T-helper 1 cell treated with Interleukin-12 subunit alpha and Interleukin-12 subunit beta and Interleukin-4 antibody, amounts not matched to agents 30 μg/mL and 1 μg/mL, for 36 hours (primary cell): Measurements from ENCODE around the gene C1QC.

Source experiments
- H3K27ac Mint-ChIP-seq: one replicate; pipeline ENCODE4 v1.8.0; 2021; ENCODE audit warnings: mild to moderate bottlenecking, mixed read lengths
- H3K27me3 Mint-ChIP-seq: one replicate; pipeline ENCODE4 v1.8.0; 2021; ENCODE audit warnings: low read depth, mixed read lengths
- H3K36me3 Mint-ChIP-seq: one replicate; pipeline ENCODE4 v1.8.0; 2021; ENCODE audit warnings: low read depth, mixed read lengths
- H3K4me1 Mint-ChIP-seq: one replicate; pipeline ENCODE4 v1.8.0; 2021; ENCODE audit warnings: low read depth, mixed read lengths
- H3K4me3 Mint-ChIP-seq: one replicate; pipeline ENCODE4 v1.8.0; 2021; ENCODE audit warnings: mild to moderate bottlenecking, moderate library complexity, mixed read lengths
- H3K9me3 Mint-ChIP-seq: one replicate; pipeline ENCODE4 v1.8.0; 2021; ENCODE audit warnings: mixed read lengths

C1QC gene

DNA sequence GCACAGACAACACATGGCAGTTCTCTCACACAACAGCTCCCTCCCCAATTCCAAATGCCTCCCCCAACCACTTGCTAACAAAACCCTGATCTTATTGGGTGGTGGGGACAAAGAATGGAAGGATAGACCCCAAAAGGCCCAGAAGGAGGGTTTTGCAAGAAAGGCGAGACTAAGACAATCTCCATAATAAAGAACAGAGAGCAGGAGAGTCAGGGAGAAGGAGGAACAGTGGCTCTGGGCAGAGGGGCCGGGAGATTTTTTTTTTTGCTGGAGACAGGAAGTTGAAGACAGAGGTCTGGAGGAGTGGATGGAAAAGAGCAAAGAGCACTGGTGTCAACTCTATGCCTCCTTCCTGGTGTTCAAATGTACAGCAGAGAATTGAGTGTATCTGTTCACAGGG is 13.5 kb upstream of the C1QC start:
- peaks cover 19% of the 10 kb centered on the region for H3K27me3 Mint-ChIP-seq
- no peaks in the 10 kb centered on the region for H3K36me3 Mint-ChIP-seq
- no peak overlapping the region for H3K27ac Mint-ChIP-seq
- no peak overlapping the region for H3K4me3 Mint-ChIP-seq
- no peaks in the 10 kb centered on the region for H3K4me1 Mint-ChIP-seq
- no peaks in the 10 kb centered on the region for H3K9me3 Mint-ChIP-seq

DNA sequence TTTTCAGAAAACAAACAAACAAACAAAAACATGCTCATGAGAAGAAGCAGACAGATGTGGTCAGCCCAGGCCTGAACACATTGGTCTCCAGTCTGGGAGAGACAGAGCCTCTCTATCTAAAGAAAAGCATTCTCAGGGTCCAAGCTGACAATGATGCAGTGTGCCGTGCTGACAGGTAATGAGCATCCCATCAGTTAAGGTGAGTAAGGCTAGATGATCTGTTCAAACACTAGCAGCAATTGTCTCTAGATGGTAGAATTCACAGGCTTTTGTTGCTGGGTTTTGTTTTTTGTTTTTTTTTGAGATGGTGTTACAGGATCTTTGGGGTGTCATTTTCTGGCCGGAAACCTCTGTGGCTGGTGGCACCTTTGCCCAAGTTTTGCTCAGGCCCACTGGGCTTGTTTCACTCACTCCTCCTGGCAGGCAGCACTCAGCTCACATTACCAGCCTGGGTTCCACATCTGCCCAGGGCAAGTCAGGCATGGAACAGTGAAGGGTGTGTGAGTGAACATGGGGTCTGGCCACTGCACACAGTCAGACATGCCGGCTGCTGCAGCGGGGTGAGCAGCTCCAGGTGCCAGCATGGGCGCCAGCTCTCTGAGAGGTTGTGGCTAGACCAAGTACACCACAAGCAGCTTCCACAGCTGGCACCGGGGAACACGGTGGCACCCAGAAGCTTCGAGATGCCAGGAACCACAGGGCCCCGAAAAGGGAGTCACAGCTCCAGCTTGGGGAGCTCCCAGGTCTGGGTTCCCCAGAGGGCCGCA is 9.6 kb upstream of the C1QC start:
- H3K4me1 Mint-ChIP-seq = no peaks in the 10 kb centered on the region
- H3K36me3 Mint-ChIP-seq = no peaks in the 10 kb centered on the region
- no peak overlapping the region for H3K27ac Mint-ChIP-seq
- H3K9me3 Mint-ChIP-seq = no peaks in the 10 kb centered on the region
- peaks cover 14% of the 10 kb centered on the region for H3K27me3 Mint-ChIP-seq
- H3K4me3 Mint-ChIP-seq = no peak overlapping the region

DNA sequence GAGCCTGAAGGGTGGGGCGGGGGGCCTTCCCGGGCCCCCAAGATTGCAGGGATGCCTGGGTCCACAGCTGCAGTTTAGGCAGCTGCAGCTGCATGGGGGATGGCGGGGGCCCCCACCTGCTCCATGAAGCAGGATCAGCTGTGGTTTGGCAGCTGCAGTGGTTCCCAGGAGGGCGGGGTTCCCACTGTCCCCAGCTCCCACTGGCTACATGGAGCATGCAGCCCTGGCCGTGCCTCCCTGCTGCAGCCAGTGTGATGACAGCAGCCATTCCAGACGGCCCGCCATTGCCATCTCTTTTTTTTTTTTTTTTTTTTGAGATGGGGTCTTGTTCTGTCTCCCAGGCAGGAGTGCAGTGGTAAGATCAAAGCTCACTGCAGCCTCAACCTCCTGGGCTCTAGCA is 8.0 kb upstream of the C1QC start:
- Mint-ChIP-seq H3K4me3 (no peak overlapping the region), H3K36me3 (no peaks in the 10 kb centered on the region), H3K4me1 (no peaks in the 10 kb centered on the region), H3K27ac (no peak overlapping the region), H3K27me3 (peaks cover 4% of the 10 kb centered on the region), H3K9me3 (no peaks in the 10 kb centered on the region)

DNA sequence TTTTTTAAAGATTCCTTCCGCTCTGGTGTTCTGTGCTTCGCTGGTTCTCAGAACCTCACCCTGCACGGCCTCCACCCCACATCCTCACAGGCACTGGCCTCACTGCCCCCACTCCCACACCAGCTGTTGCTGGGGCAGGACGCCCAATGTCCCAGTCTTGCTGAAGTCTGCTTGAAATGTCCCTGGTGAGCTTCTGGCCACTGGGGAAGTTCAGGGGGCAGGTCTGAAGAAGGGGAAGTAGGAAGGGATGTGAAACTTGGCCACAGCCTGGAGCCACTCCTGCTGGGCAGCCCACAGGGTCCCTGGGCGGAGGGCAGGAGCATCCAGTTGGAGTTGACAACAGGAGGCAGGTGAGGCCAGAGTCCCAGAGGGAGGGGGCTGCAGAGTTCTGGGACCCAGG is 7.1 kb upstream of the C1QC start, which contains the start of gene C1QA:
Gene C1QA (plus strand): TSS at position 276 of the 400 bp plus-strand sequence. CDS start 989 bp downstream, outside the sequence.
- peaks cover 4% of the 10 kb centered on the region for H3K27me3 Mint-ChIP-seq
- no peaks in the 10 kb centered on the region for H3K4me1 Mint-ChIP-seq
- H3K9me3 Mint-ChIP-seq = no peaks in the 10 kb centered on the region
- no peak within 1 kb of the TSS for H3K27ac Mint-ChIP-seq
- H3K36me3 Mint-ChIP-seq = no peaks in the 10 kb centered on the region
- no peak within 1 kb of the TSS for H3K4me3 Mint-ChIP-seq

DNA sequence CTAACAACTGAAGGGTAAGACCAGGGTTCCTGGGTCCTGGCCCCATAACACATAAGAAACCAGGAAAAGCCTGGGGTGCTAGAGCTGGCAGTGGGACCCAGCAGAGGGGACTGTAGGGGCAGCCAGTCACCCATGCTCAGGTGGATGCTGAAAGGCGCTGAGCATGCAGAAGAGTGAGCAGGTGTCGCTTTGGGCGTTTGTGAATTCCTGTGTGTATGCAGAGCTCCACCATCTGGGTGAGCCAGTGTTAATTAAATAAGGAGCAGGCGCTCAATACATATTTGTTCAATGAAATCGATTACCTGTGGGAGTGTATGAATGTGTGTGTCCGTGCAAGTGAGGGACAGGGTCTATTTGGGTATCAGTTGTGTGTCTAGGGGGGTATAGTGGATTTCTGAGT is 6.5 kb upstream of the C1QC start:
- Mint-ChIP-seq H3K36me3 (no peaks in the 10 kb centered on the region), H3K9me3 (no peaks in the 10 kb centered on the region), H3K27ac (no peak overlapping the region), H3K27me3 (peaks cover 4% of the 10 kb centered on the region), H3K4me3 (no peak overlapping the region), H3K4me1 (no peaks in the 10 kb centered on the region)

GRCh38 chr1:22637907-22638445 is 5.5 kb upstream of the C1QC start:
- Mint-ChIP-seq H3K27me3 (peaks cover 4% of the 10 kb centered on the region), H3K27ac (no peak overlapping the region), H3K36me3 (no peaks in the 10 kb centered on the region), H3K9me3 (no peaks in the 10 kb centered on the region), H3K4me3 (no peak overlapping the region), H3K4me1 (no peaks in the 10 kb centered on the region)

DNA sequence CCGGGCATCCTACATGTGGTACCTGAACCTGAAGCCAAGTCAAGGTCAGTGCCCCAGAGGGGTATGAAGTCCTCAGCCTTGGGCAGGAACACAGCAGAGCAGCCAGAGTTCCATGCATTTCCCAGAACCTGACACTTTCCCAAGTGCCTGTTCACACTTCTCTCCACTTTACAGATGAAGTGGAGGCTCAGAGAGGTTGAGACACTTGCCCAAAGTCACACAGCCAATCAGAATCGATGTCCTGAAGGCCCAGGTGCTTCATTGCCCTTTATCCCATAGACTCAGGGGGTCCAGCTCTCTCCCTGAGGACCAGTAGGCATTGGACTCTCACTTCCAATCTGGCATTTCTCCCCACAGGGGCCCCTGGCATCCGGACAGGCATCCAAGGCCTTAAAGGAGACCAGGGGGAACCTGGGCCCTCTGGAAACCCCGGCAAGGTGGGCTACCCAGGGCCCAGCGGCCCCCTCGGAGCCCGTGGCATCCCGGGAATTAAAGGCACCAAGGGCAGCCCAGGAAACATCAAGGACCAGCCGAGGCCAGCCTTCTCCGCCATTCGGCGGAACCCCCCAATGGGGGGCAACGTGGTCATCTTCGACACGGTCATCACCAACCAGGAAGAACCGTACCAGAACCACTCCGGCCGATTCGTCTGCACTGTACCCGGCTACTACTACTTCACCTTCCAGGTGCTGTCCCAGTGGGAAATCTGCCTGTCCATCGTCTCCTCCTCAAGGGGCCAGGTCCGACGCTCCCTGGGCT is 4.8 kb upstream of the C1QC start:
- no peaks in the 10 kb centered on the region for H3K4me1 Mint-ChIP-seq
- H3K27me3 Mint-ChIP-seq = peaks cover under 1% of the 10 kb centered on the region
- H3K9me3 Mint-ChIP-seq = no peaks in the 10 kb centered on the region
- H3K36me3 Mint-ChIP-seq = no peaks in the 10 kb centered on the region
- H3K4me3 Mint-ChIP-seq = no peak overlapping the region
- H3K27ac Mint-ChIP-seq = no peak overlapping the region

DNA sequence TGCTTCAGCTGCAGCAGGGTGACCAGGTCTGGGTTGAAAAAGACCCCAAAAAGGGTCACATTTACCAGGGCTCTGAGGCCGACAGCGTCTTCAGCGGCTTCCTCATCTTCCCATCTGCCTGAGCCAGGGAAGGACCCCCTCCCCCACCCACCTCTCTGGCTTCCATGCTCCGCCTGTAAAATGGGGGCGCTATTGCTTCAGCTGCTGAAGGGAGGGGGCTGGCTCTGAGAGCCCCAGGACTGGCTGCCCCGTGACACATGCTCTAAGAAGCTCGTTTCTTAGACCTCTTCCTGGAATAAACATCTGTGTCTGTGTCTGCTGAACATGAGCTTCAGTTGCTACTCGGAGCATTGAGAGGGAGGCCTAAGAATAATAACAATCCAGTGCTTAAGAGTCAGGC is 4.1 kb upstream of the C1QC start:
- H3K36me3 Mint-ChIP-seq = no peaks in the 10 kb centered on the region
- no peaks in the 10 kb centered on the region for H3K9me3 Mint-ChIP-seq

DNA sequence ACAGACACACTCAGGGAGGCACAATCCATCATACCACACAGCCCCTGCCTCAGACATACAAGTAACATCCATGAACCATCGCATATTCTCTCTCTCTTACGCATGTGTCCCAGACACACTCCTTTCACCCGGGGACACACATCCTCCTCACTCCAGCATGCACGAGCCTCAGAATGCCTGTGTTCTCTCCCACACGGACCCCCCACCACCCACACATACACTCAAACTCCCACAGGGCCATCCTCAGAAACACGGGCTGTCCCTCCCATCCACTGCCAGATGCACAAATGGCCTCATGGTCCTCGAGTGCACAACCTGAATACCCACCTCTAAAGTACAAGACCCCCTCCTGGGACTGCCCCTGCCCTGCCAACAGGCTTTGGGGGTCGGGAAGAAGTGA is 2.2 kb upstream of the C1QC start:
- no peak overlapping the region for H3K4me3 Mint-ChIP-seq
- no peak overlapping the region for H3K27ac Mint-ChIP-seq
- no peaks in the 10 kb centered on the region for H3K36me3 Mint-ChIP-seq
- no peaks in the 10 kb centered on the region for H3K27me3 Mint-ChIP-seq
- H3K9me3 Mint-ChIP-seq = no peaks in the 10 kb centered on the region
- no peaks in the 10 kb centered on the region for H3K4me1 Mint-ChIP-seq

More for the DNA sequence above, 4.1 kb upstream of the C1QC start:
- H3K27me3 Mint-ChIP-seq = no peaks in the 10 kb centered on the region
- no peaks in the 10 kb centered on the region for H3K4me1 Mint-ChIP-seq
- no peak overlapping the region for H3K27ac Mint-ChIP-seq
- no peak overlapping the region for H3K4me3 Mint-ChIP-seq

DNA sequence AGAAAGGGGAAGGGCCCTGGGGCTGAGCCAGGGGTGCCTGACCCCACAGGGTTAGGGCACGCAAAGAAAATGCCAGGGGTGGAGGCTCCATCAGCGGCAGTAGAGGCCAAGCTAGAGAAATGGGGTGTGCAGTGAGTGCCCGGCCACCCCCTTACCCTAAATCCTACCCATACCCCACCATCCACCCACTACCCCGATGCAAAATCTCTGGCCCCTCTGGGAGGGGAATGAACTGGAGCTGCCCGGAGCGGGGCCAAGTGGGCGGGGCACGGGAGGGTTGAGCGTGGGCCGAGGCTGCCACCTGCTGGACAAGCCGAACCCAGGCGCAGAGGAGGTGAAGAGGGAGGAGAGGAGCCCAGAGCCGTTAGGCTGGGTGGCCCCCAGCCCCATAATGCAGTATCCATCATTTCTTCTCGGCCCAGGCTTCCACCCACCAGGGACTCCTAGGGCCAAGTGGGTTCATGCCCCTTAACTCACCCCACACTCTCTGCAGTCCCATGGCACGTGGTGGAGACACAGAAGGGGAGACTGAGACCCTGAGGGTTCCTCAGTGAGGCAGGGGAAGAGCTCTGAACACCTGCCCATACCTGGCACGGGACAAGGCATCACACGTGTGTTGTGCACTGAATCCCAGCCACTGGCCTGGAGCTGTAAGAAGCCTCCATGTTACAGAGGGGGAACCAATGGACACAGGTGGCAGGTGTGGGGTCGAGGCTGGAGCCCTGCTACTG is 1.4 kb upstream of the C1QC start:
- no peak overlapping the region for H3K4me3 Mint-ChIP-seq
- H3K4me1 Mint-ChIP-seq = no peaks in the 10 kb centered on the region
- H3K9me3 Mint-ChIP-seq = no peaks in the 10 kb centered on the region
- no peak overlapping the region for H3K27ac Mint-ChIP-seq
- no peaks in the 10 kb centered on the region for H3K36me3 Mint-ChIP-seq
- no peaks in the 10 kb centered on the region for H3K27me3 Mint-ChIP-seq

DNA sequence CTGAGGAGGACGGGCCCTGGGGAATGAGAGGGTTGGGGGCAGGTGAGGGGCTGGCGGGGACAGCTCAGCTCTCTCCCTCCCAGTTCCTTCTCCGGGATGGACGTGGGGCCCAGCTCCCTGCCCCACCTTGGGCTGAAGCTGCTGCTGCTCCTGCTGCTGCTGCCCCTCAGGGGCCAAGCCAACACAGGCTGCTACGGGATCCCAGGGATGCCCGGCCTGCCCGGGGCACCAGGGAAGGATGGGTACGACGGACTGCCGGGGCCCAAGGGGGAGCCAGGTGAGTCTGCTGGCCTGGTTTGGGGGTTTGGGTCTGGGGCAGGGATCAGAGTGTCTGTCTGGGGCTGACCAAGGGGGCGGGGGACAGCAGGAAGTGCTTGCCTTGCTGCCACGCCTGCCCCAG is 495 bp downstream of the C1QC start:
- no peak overlapping the region for H3K27ac Mint-ChIP-seq
- H3K36me3 Mint-ChIP-seq = no peaks in the 10 kb centered on the region
- H3K9me3 Mint-ChIP-seq = no peaks in the 10 kb centered on the region
- H3K4me3 Mint-ChIP-seq = no peak overlapping the region
- no peaks in the 10 kb centered on the region for H3K4me1 Mint-ChIP-seq
- no peaks in the 10 kb centered on the region for H3K27me3 Mint-ChIP-seq

- no peak overlapping the region for H3K4me3 Mint-ChIP-seq
- no peaks in the 10 kb centered on the region for H3K36me3 Mint-ChIP-seq
- H3K27me3 Mint-ChIP-seq = no peaks in the 10 kb centered on the region
- no peaks in the 10 kb centered on the region for H3K4me1 Mint-ChIP-seq
- H3K27ac Mint-ChIP-seq = no peak overlapping the region
- no peaks in the 10 kb centered on the region for H3K9me3 Mint-ChIP-seq
These were observed 2.5 kb downstream of the C1QC start for GRCh38 chr1:22645931-22646330.

DNA sequence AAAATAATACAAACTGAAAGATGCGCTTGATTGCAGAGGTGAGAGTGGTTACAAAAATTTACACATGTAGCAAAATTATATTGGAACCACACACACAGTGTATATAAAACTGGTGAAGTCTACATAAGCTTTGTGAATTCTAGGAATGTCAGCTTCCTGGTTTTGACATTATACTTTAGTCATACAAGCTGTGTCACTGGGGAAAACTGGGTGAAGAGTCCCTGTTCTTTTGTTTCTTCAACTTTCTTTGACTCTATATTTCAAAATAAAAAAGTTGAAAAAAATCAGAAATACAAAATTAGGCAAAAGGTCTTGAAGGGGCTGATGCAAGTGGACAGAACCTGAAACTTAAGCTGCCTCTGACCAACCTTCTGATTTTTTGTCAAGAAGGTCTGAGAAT is 3.0 kb downstream of the C1QC start:
- no peak overlapping the region for H3K4me3 Mint-ChIP-seq
- H3K4me1 Mint-ChIP-seq = no peaks in the 10 kb centered on the region
- no peaks in the 10 kb centered on the region for H3K36me3 Mint-ChIP-seq
- H3K27ac Mint-ChIP-seq = no peak overlapping the region
- H3K27me3 Mint-ChIP-seq = no peaks in the 10 kb centered on the region
- H3K9me3 Mint-ChIP-seq = no peaks in the 10 kb centered on the region

- Mint-ChIP-seq H3K4me1 (no peaks in the 10 kb centered on the region), H3K9me3 (no peaks in the 10 kb centered on the region), H3K36me3 (no peaks in the 10 kb centered on the region), H3K4me3 (no peak overlapping the region), H3K27ac (no peak overlapping the region), H3K27me3 (no peaks in the 10 kb centered on the region)
These were observed 6.8 kb downstream of the C1QC start for GRCh38 chr1:22650089-22650693.
